Bone marrow (tissue), 2 donors: Measurements from ENCODE around the gene PTPRR.

Source experiments
- DNase-seq, 2 donors: peaks; one replicate each; lab custom pipeline; 2025; lab: John Stamatoyannopoulos, UW

PTPRR gene

GRCh38 chr12:70918321-70918720 is 2.2 kb downstream of the PTPRR start:
- no peak for DNase-seq

DNA sequence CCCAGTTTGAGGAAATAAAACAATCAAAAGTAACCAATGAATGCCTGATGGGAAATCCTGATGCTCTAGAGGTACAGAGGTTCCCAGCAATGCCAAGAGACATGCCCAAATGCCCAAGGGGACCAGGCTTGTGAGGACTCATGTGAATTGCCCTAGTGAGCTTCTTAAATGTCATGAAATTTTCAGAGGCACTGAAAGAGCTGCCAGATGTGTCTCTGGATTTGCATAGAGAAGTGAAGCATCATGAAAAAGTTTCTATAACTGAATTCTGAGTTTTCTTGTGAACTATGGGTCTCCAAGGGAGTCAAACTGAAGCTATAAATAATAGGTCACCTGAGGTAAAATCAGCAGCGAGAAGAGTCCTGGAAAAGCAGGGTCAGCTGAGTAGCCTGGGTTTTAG is 9.9 kb downstream of the PTPRR start:
- DNase-seq: no peak

GRCh38 chr12:70908978-70909377 is 11.6 kb downstream of the PTPRR start:
- no peak for DNase-seq

- no peak for DNase-seq
Measured at GRCh38 chr12:70907412-70907811, 13.1 kb downstream of the PTPRR start.

DNA sequence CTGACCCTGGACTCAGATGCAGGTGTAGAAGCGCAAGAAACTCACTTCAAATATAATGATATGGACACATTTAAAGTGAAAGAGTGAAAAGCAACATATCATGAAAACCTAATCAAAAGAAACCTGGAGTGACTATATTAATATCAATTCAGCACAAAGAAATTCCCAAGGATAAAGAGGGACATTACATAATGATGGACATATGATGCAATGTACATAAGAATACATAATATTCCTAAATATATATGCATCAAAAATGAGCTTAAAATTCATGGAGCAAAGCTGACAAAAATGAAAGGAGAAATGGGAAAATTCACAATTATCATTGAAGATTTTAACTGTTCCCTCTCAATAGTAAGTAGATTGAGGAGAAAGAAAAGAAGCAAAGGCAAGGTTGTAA is 24.6 kb downstream of the PTPRR start:
- no peak for DNase-seq

- no peak for DNase-seq
Measured at GRCh38 chr12:70892593-70892992, 27.9 kb downstream of the PTPRR start.

DNA sequence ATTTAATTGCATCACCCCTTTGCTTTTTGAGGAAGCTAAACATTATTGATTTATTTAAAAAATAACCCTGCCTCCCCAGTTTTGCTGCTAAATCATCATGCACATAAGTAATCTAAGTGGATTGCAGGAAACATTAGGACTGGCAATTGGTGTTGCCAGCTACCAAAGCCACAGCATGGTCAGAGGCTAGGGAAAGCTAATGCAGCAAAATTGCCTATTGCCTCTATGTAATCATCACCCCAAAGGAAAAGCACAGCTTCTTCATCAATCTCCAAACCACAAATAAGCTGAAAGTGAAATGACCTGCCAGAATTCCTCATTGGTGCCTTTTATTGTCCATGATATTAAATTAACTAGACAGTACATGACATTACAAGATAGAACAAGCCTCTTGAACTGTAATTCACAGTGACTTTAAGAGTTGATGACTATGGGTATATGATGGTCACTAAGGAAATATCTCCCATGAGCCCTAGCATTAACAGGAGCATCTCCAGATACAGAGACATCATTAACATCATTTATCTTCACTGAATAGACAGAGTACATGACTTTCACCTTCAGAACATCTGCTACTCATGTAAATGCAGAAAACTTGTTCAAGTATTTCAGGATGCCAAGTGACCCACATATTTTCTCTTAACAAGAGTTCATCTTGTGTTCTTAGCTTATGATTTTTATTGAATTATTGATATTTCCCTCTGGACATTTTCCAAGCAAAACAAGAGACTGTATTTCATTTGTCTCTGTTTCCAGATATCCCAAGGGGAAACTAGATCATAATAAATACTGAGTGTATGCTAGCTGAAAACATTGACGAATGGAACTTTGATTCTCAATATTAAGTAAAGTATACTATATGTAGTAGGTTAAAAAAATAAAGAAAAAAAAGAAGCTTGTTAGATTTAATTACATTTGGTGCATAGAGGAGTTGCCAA is 29.4 kb downstream of the PTPRR start:
- no peak for DNase-seq

DNA sequence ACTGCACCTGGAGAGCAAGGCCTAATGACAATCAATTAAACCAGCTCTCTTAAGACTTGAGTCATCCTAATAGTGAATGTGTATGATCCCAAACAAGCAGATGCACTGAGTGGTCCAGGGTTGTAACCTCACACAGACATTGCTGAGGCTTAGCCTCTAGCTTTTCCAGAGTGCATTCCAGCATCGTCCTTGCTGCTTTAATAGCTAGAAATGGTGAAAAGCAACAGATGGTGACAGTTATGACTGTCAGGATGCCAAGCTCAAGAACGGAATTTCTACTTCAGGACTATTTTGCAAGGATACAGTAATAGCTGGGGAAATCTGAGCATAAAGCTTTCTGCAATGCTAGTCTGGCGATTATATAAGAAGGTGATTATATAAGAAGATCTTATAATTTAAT is 34.6 kb downstream of the PTPRR start:
- no peak for DNase-seq

DNA sequence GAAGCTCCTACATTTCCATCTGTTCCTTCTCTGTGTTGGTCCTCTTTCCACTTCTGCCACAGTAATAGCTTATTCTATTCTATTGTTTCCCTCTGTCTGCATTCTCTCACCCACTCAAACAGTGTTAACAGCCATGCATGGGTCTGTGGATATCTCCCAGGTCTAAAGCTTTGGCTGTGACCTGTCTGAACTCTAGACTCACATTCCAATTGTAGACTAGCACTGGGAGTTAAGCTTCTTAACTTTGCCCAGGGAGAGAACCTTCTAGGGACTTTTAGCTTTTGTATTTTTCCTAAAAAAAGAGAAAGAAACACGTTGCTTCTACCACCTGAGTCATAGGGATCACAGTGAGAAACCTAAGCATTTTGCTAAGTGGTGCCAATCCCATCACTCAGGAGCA is 36.7 kb downstream of the PTPRR start:
- DNase-seq: no peak

GRCh38 chr12:70880744-70881143 is 39.8 kb downstream of the PTPRR start:
- DNase-seq: no peak

GRCh38 chr12:70876952-70877351 is 43.6 kb downstream of the PTPRR start:
- DNase-seq: no peak

DNA sequence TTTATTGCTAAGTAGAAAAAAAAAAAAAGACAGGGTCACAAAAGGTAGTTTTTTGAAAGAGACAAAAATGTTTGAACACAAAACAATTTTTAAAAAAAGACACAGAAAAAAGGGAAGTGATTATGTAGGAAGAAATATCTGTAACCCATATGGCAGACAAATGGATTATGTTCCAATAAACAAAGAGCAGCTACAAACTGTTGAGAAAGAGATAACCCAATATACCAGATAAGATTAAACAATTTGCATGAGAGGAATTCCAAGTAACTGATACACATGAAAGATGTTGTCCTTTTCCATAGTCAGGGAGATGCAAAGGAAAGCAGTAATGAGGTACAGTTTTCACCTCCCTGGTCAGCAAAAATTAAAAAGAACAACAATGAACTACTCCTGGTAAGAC is 44.9 kb downstream of the PTPRR start:
- DNase-seq: no peak

DNA sequence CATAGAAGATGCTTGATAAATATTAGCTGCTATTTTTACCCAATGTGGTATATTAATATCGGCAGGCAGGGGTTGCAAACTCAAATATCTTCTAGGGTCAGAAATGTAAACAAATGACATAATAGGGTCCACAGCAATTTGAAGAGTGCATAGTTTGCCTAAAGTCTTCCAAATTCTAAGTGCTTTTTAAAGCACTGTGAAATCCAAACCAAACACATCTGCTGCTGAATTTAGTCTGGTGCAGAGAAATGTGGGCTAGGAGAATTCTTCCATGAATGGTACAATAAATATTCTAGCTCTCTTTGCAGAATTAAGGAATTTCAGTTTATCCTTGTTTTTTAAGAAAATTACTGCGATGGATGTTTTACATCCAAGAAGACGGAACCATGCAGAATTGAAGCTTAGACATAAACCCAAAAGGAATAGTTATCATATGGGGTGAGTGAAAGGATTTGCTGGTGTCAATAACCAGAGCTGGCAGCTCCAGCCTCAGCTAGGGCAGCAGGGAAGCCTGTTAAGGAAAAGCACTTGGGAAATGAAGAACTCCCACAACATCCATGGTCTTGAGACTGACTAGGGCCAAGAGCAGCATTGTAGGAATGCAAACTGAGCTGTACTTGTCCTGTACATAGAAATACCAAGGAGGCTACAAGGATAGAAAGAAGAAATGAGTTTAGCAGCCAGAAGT is 65.5 kb downstream of the PTPRR start:
- DNase-seq: no peak

- no peak for DNase-seq
Measured at GRCh38 chr12:70854138-70854537, 66.4 kb downstream of the PTPRR start.

- DNase-seq: no peak
Measured at GRCh38 chr12:70853326-70853725, 67.2 kb downstream of the PTPRR start.

DNA sequence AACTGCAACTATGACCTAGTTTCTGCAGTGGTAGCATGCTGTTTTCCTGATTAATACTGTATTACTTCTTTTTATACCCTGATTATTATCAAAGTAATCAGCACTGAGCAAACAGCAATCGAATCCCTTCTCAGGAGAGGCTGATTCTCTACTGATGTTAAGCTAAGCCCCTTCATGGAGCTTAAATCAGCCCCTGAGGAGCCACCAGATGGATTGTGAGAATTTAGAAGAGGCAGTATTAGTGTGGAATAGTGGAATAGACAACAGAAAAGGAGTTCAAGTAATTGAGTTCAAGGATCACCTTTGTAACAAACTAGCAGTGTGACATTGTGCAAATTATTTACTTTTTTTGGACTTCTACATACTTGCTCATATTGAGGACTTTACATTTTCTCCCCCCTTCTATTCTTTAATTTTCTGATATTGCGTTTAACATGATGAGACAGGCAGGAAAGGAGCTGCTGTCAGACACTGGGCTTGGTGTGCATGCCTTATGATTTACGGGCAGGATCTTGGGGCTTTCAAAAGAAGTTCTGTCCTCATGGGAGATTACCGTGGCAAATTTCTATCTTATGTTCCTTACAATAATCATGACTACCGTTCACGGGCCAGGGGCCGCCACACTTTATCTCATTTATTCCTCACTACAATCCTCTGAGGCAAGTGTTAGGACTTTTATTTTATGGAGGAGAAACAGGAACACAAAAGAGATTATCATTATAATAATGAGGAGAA is 68.0 kb downstream of the PTPRR start:
- no peak for DNase-seq

DNA sequence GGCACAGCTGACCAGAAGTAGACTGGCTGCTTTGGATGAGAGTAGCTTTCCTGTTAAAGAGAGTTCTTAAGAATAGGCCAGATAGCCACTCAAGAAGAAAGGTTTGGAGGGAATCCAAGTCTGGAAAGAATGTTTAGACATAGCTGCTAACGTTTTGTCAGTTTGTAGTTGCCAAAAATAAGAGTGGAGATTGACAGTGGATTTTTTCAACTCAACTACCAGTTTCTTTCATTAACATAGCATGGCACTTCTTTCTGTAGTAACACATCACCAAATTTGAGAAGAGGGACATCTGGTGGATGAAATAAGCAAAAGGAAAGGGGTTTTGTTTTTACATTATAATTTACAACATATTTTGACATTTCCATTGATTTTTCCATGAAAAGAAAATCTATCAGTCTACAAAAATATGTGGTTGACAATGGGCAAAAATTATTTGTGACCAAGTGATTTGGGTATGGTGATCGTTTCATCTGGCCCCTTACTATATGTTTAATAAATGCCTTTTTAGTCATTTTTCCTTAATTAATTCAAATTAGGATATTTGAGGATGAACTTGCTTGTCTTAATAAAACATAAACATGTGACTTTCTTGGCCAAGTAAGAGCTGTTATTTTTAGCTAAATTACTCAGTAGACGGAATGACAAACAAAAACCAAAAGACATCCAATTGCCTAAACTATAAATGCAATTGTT is 71.1 kb downstream of the PTPRR start:
- DNase-seq: no peak

DNA sequence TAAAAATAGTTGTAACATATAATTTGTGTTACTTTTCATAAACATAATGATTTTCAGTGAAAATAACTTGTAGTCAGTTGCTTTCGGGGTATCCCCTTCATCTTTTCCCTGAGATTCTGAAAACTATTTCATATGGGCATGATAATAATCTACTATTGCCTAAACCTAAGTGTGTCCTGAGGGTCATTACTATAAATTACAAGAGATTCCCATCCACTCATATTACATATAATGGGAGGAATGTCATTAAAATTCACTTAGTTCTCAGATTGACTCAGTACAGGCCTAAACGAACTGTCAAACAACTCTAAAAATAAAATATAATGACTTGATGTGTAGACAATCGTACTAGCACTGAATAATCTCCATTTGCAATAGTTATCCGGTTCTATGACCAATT is 72.7 kb downstream of the PTPRR start:
- no peak for DNase-seq

DNA sequence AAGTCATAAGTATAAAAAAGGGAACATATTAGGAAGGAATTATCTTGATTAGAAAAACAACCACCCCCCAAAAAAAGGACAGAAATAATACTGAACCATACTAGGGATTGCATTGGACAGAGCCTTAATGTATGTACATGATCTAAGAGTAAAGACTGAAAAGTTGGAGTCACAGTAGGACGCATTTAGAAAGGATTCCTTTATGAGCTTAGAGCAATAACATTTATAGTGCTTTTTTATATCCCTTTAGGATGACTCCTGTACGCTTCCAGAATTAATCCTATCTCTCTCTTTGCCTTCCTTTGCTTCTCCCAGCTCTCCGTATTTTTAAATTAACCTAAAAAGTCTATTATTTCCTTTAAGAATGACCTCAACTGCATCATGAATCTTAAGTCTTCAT is 75.3 kb downstream of the PTPRR start:
- DNase-seq: no peak

GRCh38 chr12:70843363-70843762 is 77.2 kb downstream of the PTPRR start:
- DNase-seq: no peak

GRCh38 chr12:70842942-70843341 is 77.6 kb downstream of the PTPRR start:
- DNase-seq: no peak

DNA sequence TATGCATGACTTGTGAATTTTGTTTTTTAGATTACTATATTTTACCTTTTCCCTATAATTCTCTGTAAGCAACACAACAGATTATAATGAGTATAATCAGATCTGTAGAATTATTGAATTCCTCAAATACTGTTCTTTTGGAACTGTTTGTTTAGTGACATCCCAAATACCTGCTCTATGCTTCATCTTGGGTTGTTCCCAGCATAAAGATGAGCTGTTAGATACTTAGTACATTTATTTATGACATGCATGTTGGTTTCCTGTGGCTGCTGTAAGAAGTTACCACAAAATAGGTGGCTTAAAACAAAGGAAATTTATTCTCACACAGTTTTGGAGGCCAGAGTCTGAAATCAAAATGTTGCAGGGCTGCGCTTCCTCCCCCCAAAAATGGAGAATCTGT is 78.4 kb downstream of the PTPRR start:
- no peak for DNase-seq
